Measurements from ENCODE around the gene B4GAT1.

- TF ChIP-seq FOXJ3 (CRISPR knock-in tag; IDR thresholded peaks at IDR 0.05; ENCODE audit: borderline replicate concordance) (no peak), TOE1 (CRISPR knock-in tag; IDR thresholded peaks at IDR 0.05) (no peak)
Observed at GRCh38 chr11:66318600-66318970, 28.8 kb downstream of the B4GAT1 start.
